ENCODE results near the gene GFI1B. TPM values are rescaled to one million over a fixed set of nuclear protein-coding genes. Genes with fewer than 3 reads are reported as not detected.
"Not testable (repeated sequence)": the region's sequence is repeated elsewhere in the genome, so short reads cannot be mapped to it uniquely, and the experiment has no call there.

Gene GFI1B
- total RNA-seq, 1 donor from 2014 or later: 1.1 TPM

GRCh38 chr9:132996526-132996925 lies 18.0 kb downstream of the GFI1B start:
- ATAC-seq (peak in 1 of 2 donors; percentile 15), DNase-seq (peak; percentile 20)
- no peak overlapping the region for H3K4me3 ChIP-seq
- H3K27me3 ChIP-seq (ENCODE audit: low read depth): peaks cover 68% of the 10 kb centered on the region
- no peak for TF ChIP-seq CTCF (IDR thresholded peaks at IDR 0.05)
- H3K9me3 ChIP-seq: no peaks in the 10 kb centered on the region
- H3K27ac ChIP-seq: no peak overlapping the region
- no peaks in the 10 kb centered on the region for H3K4me1 ChIP-seq
- intact Hi-C loops (cut with DNase I): no loop called here
- H3K36me3 ChIP-seq: no peaks in the 10 kb centered on the region

DNA sequence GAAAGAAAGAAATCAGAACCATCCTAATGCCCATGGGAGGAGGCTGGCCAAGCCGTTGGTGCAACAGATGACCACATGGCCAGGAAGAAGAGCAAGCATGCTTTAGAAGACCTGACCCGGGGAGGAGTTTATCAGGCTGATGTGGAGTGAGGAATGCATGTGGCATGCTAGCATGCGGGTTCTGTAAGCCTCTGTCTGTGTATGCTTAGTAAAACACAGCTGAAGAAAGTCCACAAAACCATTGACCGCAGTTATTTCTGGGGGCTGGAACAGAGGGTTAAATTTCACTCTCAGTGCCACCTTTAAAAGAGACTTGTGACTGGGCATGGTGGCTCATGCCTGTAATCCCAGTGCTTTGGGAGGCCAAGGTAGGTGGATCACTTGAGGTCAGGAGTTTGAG lies 19.1 kb downstream of the GFI1B start:
- no peak for DNase-seq
- Histone ChIP-seq H3K27ac (no peak overlapping the region), H3K9me3 (no peaks in the 10 kb centered on the region), H3K36me3 (no peaks in the 10 kb centered on the region), H3K4me1 (no peaks in the 10 kb centered on the region), H3K27me3 (ENCODE audit: low read depth) (peaks cover 73% of the 10 kb centered on the region), H3K4me3 (no peak overlapping the region)
- intact Hi-C loops (cut with DNase I): no loop called here
- TF ChIP-seq CTCF (IDR thresholded peaks at IDR 0.05): no peak
- ATAC-seq: no peak

DNA sequence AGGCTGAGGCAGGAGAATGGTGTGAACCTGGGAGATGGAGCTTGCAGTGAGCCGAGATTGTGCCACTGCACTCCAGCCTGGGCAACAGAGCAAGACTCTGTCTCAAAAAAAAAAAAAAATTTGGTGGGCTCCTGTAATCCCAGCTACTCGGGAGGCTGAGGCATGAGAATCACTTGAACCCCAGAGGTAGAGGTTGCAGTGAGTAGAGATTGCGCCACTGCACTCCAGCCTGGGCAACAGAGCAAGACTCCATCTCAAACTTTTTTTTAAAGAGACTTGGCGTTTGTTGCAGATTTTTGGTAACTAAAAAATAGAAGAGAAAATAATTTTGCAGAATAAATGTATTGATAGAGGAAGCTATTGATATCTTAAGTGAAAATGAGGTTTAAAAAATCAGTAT lies 19.7 kb downstream of the GFI1B start:
- ATAC-seq; H3K4me1 ChIP-seq; H3K36me3 ChIP-seq; H3K4me3 ChIP-seq; H3K9me3 ChIP-seq; intact Hi-C loops (cut with DNase I); DNase-seq; H3K27ac ChIP-seq: not testable (repeated sequence)
- H3K27me3 ChIP-seq (ENCODE audit: low read depth): peaks cover 76% of the 10 kb centered on the region

DNA sequence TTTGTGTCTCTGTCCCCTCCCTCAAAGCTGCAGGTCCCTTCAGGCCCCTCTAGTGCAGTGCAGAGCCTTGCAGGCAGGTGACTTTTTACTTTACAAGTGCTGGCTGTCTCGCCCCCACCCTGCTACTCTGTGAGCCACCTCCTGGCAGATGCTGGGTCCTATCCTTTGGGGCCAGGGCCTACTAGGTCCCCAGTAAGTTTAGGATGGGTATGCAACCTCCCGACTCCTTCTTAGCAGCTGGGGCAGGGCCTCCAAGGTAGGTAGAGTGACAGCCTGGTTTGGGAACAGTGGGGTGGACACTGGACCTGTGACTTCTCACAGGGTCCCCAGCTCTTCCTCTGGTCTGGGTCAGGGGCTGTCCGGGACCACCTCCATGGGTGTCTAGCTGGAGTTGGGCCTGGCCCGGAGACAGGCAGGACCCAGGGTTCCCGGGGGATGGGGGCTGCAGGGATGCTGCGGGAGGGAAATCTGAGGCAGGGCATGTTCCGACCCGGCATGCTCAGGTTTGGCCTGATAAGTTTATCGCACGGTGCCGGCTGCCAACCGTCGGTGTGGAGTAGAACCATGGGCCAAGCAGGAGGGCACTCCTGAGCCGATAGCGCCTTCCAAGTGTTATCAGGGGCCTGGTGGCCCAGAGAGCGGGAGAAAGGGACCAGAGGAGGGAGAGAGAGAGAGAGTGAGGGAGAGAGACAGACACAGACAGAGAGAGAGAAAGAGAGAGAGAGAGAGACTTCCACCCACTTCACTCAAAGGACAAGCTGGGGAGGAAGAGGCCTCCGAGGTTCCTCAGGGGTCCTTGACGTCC lies 20.5 kb downstream of the GFI1B start:
- Histone ChIP-seq H3K4me3 (no peak overlapping the region), H3K9me3 (no peaks in the 10 kb centered on the region), H3K27ac (no peak overlapping the region), H3K27me3 (ENCODE audit: low read depth) (peaks cover 74% of the 10 kb centered on the region), H3K4me1 (no peaks in the 10 kb centered on the region), H3K36me3 (no peaks in the 10 kb centered on the region)
- ATAC-seq (no peak), DNase-seq (no peak)
- TF ChIP-seq CTCF (IDR thresholded peaks at IDR 0.05): no peak
- intact Hi-C loops (cut with DNase I): no loop called here

GRCh38 chr9:133002147-133003070 lies 23.9 kb downstream of the GFI1B start:
- Histone ChIP-seq H3K4me1 (no peaks in the 10 kb centered on the region), H3K27me3 (ENCODE audit: low read depth) (peaks cover 67% of the 10 kb centered on the region), H3K4me3 (no peak overlapping the region), H3K9me3 (no peaks in the 10 kb centered on the region), H3K27ac (no peak overlapping the region), H3K36me3 (no peaks in the 10 kb centered on the region)
- no peak for TF ChIP-seq CTCF (IDR thresholded peaks at IDR 0.05)
- intact Hi-C loops (cut with DNase I): no loop called here
- no peak for DNase-seq
- ATAC-seq: no peak

GRCh38 chr9:133003071-133003461 lies 24.6 kb downstream of the GFI1B start:
- no peak for TF ChIP-seq CTCF (IDR thresholded peaks at IDR 0.05)
- intact Hi-C loops (cut with DNase I): no loop called here
- Histone ChIP-seq H3K4me1 (no peaks in the 10 kb centered on the region), H3K36me3 (no peaks in the 10 kb centered on the region), H3K9me3 (no peaks in the 10 kb centered on the region), H3K27me3 (ENCODE audit: low read depth) (peaks cover 63% of the 10 kb centered on the region), H3K27ac (no peak overlapping the region), H3K4me3 (no peak overlapping the region)
- no peak for DNase-seq
- ATAC-seq: no peak

Measured in lower lobe of right lung (tissue), 2 donors.